Stimulated activated CD4-positive, alpha-beta T cell treated with anti-CD3 and anti-CD28 coated beads, Interleukin-4, amount 100 ng/mL, for 1 hour (primary cell): ENCODE results near the gene XPA.

Source experiments
- DNase-seq: peaks from one replicate; pipeline ENCODE4 v3.0.0-alpha.2; 2020

Gene XPA

DNA sequence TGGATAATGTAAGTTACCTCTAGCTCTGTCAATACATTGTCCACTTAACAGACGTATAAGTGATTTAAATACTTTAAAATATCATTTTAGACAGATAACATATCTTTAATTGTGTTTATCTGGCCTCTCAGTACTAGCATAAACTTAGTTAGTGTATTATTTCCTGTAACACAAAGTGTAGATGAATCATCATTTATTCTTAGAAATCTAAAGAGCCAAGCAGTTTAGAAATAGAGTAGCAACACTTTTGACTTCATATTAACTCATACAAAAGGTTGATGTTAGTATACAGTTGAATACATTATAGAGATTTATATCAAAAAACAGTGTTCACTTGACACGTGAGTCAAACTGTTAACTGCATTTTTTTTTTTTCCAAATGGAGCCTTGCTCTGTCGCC is 45.5 kb downstream of the XPA start:
- no peak for DNase-seq

DNA sequence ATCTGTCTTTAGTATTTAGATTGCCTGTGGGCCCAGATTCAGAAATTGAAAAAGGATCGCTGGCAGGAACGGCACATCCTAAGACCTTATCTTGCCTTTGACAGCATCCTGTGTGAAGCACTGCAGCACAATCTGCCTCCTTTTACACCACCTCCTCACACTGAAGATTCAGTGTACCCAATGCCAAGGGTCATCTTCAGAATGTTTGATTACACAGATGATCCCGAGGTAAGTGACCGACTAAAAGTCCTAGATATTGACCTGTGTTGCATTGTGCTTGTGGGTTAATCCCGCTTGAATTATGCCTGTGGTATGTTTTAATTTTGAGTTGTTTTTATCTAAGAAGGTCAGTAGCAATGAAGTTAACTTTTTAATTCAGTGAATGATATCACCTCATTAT is 49.1 kb downstream of the XPA start:
- DNase-seq, result no peak

DNA sequence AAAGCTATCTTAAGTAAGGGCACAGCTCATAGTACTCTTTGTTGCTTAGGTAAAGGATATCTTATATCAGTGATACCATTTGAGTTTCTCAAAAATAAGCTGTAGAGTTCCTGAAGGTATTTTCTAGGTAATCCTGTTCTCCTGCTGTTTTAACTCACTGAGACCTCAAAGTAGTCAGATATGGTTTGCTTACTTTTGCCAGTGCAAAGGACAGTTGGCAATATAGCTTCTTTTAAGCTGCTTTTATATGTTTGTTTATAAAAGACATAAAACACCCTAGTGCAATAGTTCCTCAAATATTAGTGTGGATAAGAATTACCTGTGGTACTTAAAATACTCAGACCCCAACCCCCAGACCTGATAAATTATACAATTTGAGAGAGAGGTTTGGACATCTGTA is 51.4 kb downstream of the XPA start:
- DNase-seq, result no peak

DNA sequence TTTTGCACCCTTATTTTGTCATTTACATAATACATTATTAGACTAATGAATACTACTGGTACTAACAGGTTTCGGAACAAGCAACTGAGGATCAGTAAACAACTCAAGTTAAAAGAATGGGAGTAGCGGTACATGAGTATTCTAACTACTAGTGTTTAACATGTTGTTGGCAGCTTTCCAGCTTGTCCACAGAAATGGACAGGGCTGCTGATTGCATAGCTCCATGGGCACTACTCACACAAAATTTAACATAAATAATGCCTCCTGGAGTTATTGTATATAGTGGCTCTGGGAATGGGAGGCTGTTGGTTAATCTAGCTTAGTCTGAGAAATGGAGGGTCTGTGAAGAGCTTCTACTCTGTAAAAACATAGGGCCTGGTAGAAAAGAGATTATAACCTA is 56.8 kb downstream of the XPA start:
- DNase-seq, result no peak

DNA sequence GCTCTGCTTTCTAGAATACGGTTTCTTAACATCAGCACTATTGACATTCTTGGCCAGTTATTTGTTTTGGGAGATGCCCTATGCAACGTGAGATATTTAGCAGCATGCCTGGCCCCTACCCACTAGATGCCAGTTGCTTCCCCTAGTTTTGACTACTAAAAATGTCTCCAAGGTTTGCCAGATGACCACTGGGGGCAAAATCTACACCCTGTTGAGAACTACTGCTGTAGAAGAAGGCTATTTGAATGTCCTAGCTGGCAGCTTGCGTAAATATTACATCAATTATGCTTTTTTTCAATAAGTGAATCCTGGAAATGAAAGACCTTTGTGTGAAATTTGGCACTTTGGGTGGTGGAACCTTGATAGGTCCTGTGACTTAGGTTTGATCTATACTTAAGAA is 58.5 kb downstream of the XPA start:
- DNase-seq, result no peak

DNA sequence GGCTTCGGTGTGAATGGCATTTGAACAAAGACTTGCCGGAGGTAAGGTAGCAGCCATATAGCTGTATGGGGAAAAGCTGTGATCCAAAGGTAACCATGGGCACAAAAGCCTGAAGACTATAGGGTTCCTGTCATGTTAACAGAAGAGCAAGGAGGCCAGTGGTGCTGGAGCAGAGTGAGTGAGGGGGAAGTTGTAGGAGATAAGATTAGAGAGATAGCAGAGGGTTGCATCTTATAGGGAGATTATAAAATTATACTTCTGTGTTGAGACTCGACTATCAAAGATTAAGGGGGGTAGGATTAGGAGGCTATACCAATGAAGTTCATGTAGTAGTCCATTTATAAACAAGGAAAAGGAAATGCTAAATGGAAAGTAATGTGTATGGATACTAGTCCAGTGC is 60.2 kb downstream of the XPA start:
- DNase-seq, result no peak

DNA sequence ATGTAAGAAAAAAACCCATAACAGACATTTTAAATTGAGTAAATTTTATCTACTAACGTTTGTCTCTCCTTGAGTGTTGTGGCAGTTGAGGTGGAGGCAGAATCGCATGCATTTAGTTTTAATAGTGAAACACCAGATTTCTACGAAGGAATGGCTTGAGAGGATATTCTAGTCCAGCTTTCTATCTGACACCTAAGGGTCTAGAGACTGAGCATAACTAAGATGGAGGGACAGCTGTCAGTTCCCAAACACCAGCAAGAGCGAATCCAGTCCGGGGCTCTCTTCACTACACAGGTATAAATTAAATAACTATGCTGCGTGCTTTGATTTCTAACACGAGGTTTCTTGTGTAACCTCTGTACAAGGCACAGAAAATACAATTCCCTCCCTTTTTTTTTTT is 62.1 kb downstream of the XPA start:
- no peak for DNase-seq

DNA sequence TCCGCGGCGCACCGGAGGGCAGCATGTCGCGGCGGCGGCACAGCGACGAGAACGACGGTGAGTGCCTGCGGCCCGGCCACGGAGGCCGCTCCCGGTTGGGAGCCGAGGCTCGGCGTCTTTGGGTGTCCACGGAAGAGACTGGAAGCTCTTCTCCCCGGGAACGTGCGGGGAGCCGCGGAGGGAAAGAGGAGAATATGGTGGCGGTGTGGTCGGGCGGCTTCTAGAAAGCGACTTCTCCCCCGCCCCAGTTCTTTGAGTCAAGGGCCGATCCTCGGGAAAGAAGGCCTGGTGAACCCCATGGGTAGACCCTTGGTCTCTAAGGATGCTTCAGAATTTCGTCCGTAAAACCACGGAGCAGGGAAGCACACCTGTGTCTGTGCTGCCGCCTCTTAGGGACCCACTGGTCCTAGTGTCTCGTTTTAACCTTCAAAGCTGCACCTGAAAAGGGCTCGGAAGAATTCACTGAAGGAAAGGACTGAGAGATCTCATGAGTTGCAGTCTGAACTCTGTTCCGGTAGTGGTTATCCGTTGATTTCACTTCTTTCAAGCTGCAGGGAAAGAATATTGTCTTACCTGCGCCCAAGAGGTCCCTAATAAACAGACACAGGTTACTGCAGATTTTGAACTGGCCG is 63.2 kb downstream of the XPA start:
- DNase-seq, result no peak

DNA sequence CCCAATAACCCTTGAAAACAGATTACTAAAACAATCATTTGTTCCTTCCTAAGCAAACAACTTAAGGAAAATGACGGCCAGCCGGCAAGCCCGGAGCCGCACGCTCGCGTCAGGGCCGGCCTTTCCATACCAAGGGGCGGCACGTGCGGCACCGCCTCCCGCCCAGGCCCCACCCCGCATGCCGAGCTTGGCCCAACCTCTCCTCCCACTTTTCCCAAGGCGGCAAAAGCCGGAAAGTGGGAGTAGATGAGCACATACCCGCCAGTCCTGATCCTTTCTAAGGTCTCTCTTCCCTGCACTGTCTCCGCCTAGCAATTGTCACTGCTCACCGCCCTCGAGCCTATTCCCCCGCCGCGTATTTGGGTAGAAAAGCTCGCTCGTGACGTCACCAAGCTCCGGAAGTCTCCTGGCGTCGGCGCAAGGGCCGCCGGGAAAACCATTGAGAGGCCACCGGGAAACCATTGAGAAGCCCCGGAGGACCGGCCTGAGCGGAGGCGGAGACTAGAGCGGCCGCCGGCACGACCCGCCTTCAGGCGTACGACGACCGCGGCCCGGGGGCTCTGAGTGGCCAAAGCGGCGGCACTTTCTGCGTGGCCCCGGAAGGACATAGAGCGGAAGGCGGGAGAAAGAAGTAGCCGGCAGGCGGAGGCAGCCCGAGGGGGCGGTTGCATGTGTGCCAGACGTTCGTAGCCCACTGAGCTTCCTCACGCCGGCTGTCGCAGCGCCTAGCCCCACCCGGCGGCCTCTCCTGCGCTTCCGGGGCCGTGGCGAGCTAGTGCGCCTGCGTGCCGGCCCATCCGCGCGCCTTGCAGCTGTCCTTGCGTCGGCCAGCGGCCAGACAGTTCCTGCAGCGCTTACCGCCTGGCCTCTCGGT is 63.9 kb downstream of the XPA start, which contains the start of the genes NCBP1 and TSTD2:
Gene NCBP1 (plus strand): TSS at position 837 of the 874 bp plus-strand sequence. CDS start 61 bp downstream, outside the sequence.
Gene TSTD2 (minus strand): TSS at position 384 of the 874 bp plus-strand sequence. CDS start 5,806 bp downstream, outside the sequence.
- DNase-seq, result peak; percentile 95

DNA sequence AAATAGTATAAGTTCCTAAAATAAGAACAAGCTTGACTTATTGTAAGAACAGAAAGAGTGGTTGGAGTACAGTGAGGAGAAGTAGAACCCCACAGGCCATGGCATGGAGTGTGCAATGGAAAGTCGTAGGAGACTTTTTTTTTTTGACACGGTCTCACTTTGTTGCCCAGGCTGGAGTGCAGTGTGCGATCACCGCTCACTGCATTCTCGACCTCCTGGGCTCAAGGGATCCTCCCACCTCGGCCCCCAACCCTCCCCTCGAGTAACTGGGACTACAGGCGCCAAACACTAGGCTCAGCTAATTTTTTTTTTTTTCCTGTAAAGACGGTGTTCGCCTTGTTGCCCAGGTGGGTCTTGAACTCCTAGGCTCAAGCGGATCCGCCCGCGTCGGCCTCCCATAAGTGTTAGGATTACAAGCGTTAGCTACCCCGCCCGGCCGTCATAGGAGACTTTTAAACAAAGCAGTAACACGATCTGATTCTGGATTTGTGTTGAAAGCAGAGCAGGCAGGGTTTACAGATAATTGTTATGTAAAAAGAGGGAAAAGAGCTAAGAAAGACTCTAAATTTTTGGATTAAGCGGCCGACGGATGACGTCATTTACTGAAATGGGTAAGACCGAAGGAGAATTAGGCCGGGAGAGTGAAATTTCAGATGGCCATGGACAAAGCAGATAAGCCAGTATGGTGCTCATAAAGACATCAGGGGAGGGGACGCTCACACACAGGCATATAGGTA is 64.7 kb downstream of the XPA start:
- DNase-seq, result peak; percentile 28

DNA sequence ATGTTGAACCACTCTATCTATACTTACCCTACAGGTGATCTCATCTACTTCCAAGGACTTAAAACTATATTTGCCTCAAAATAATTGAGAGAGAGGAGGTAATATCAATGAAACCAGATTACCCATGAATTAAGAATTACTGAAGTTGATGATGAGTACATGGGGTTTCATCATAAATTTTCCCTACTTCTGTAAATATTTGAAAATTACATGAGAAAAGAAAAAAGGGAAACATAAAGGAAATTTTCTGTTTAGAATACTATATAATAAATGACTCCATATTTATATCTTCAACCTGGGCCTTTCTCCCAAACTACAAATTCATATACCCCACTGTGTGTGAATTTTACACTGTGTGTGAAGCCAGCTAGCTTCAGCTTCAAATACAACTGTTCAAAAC is 66.5 kb downstream of the XPA start:
- no peak for DNase-seq

DNA sequence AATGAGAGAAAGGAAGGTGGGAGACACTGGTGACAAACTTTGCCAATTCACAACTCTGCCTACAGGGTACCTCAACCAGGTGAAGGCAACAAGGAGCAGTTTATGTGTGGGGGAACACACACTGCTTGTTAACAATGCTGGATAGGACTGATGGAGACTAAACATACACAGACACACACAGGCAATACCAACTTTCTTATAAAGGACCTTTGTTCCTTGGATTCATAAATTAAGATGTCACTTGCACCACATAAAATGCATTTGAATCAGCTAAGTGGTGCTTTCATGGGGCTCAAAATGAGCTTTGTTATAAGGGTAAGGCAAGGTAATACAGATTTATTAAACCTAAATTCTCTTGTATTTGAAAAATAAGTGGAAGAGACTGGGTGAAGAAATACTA is 68.0 kb downstream of the XPA start:
- no peak for DNase-seq

DNA sequence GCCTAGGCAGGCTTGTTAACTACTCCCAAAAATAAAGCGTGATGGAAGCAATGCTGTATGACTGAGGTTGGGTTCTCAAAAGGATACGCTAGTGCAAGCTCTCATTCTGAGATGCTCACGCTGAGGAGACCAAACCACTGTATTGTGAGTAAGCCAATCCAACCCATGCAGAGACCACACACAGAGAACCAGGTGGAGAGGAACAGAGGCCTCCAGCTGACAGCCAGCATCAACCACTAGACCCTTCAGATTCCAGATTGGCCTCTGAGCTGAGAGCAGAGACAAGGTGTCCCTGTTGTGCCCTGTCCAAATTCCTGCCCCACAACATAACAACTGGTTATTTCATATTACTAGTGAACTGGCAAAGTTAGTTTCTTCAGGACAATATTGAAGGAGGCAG is 68.5 kb downstream of the XPA start:
- no peak for DNase-seq

DNA sequence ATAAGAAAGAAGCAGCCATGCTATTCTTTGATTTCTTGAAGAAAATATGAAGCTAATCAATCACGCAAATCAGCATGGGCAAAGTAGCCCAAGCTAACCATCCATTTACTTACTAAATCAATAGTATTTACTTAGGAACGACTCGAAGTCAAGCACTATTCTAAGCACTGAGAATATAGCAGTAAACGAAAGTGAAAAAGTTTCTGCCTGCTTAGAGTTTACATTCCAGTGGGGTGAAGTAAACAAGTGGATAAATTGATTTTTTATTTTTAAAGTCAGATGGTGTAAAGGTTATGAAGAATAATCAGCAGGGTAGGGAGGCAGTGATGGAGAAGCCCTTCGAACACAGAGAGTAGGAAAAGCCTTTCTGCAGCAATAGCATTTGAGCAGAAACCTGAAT is 69.5 kb downstream of the XPA start:
- DNase-seq, result no peak

DNA sequence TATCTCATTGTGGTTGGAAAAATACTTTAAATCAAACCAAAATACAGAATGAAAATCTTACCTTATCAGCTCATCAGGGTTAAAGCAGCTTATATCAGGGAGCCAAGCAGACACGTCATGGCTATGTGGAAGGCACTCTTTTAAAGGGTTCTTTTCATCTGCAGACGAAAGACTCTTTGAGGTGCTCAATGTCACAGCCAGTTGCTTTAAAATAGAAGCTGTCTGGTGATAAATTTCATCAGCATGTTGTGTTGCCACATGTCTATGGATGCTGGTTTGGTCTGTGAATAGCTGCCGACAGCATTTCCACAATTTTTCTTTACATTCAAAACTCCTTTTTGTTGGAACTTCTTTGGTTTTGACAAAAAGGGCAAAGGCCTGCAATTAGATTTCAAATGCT is 71.5 kb downstream of the XPA start:
- DNase-seq, result no peak
